GM19372 (cell line): ENCODE data around the gene CACNB2.

Experiments
- ATAC-seq: cut with Tn5 transposase; IDR thresholded peaks from one replicate; pipeline ENCODE4 v1.9.1; 2021; ENCODE audit warnings: mild to moderate bottlenecking, low read depth, moderate library complexity; ENCODE audit not compliant: unreplicated experiment

CACNB2 gene

DNA sequence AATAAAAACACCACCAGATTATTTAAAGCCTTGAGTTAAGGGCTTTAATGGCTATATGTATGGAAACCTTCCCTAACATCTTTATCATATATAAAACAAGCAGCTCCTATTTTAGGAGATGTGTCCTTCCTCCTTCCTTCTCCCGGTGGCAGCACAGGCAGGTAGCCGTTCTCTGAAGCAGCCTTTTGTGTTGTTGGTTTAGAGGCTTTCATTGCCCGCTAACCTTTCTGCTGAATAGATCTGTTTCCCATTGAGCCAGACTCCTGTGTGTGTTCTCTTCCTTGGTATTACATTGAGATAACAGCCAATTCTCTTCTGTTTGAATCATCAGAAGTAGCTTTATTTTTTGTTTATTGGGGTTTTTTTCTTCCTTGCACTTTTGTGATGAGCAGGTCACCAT is 131.3 kb downstream of the CACNB2 start:
- no peak for ATAC-seq

DNA sequence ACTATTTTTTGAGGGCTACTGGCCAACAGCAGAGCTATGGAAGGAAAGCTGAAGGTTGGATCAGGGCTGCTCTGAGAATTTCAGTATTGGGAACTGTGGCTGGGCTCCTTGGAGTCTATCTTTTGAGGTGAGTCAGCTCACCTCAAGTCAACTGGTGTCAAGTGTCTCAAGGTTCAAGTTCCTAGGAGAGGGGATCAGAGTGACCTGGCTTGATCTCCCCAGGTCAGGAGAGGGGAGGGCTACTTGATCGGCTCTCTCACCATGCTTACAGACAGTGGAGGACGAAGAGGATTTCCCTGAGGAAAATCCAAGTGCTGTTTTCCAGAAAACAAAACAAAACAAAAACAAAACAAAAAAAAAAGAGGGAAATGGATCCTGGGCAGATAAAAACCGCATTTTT is 132.8 kb downstream of the CACNB2 start:
- no peak for ATAC-seq

DNA sequence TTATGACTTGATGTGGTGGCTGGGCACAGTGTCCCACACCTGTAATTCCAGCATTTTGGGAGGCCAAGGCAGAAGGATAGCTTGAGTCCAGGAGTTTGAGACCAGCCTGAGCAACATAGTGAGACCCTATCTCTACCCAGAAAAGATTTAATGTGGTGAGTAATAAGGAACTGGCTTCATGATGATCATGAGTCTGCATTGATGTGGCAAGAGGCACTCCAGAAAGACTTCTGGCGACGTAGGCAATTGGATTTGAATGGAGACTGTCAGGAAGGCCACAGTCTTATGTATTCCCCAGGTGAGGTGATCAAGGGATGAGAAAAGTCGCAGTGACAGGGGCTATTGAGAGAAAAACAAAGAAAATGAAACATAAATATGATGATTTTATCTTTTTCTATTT is 138.0 kb downstream of the CACNB2 start:
- no peak for ATAC-seq

DNA sequence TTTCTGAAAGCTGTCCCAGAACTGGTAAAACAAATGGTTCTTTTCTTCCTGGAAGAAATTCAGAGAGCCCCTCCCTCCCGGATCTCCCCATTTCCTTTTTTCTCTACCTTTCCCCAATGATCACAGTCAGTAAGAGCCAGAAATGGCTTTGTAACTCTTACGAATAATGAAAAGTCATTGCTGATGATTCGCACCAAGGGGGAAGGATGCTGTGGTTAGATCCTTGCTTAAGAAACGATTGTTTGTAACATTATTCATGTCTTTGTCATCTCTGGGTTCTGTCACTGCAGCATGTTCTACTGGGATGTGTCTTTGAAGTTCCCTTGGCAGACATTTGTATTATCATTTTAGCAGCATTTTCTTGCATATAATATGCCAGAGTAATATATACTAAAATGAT is 138.9 kb downstream of the CACNB2 start:
- ATAC-seq: no peak

DNA sequence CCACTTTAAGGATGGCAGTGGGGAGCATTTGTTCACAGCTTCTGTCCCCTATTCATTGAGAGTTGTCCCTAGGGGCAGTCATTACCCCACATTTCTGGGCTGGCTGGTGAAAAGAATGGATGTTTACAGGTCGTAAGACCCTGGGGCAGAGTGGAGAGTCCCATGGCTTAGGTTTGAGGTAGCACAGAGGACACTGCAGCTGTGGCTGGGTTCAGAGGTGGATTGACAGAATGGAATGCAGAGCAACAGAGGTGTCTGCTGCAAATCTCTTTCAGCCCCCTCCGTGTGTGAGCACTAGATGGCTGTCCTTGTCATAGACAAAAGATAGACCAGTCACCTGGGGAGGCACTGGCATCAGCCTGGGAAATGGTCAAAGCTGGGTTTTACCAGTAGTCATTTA is 141.9 kb downstream of the CACNB2 start:
- ATAC-seq: no peak

DNA sequence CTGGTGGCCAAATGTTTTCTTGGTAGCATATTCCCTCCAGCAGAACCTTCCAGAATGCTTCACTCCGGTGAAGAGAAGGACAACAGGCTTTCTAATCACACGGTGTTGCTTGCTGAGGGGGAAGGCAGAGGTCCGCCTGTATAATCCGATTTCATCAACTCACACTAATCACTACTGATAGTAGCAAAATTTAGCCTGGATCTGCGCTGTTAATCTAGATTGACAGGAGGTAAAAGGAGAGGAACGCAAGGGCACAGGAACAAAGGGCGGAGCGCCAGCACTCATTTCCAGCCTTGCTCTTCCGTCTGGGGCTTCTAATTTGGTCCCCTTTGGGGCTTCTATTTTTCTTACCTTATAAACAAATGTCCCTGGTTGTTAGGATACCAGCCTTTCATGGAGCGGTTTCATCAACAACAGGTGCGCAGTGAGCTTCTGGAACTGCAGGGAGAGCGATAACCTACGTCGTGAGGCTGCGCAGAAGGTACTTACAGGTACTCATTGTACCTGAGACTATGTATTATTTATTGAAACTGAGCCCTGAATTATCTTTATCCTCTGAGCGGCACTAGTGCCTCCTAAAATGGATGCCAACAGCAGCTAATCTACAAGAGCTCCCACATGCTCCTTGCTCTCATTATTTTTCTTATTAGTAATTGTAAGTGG is 150.6 kb downstream of the CACNB2 start:
- ATAC-seq: no peak

DNA sequence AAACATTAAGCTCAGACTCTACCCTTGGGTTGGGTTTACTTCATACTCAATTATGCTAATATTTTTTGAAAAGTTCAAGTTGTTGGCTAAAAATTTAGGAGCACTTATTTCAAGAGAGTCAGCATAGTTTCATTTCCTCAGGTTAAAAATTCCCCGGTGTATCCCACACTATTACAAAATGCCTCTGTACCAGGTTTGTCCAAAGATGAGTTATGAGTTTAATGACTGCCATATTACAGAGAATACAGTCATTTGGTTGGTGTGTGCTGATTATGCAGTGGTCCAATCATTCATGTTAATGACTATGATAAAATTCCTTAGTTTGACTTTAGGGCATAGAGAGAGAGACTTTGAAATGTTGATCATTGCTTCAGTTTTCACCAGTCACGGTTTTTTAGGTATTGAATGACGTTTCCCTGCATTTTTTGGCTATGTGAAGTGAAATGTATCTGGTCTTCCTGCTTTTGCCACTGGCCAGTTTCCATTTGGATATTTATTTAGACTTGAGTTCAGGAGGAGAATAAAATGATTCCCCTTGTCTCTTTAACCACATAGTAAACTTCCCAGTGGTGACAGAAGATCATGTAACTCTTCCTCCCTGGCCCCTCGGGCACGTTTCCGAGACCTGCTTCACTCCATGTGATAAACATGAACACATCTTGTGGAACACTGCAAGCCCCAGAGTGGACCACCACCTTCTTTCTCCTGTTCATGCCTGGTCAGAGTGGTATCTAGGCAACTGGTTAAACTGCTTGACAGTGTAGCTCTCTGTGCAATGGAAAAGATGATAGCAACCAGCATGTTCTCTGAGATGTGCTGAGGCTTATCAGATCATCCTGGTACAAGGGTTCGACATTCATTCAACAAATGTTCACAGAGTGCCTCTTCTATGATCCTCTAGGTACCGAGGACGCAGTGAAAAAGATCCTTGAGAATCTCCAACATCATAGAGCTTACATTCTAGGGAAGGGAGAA is 153.6 kb downstream of the CACNB2 start:
- ATAC-seq: no peak

DNA sequence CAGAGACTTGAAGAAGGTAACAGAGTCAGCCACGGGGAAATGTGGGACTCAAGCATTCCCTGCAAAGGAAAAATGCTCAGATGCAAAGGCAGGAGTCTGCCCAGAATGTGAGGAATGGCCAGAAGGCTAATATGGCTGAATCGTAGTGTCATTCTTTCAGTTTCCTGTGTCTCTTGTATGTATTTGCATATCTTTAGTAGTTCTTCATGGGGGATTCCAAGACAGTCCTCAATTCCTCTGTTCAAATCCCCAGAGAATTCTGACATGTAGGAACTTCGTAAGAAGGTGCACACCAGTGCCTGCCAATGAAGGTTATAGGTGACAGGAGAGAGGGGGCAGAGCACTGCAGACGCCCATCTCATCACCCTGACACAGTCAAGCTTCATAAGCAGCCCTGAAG is 154.4 kb downstream of the CACNB2 start:
- ATAC-seq: no peak

DNA sequence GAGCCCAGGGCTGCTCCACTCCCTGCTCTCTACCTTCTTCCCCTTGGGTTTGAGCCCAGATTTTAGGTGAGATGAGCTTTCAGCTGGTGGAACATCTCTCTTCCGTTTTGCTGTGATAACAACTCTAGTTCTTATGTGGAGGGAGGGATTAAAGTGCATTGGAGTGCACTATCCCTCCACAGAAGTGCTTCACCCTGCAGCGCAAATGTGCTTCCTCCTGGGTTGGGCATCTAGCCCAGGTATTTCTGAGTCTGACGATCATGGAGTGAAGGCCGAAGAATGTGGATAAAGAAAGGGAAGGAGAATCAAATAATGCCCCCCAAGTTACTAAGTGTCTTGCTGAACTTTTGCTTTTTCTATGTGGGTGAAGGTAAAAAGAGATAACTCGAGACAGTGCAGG is 157.4 kb downstream of the CACNB2 start:
- ATAC-seq: no peak

DNA sequence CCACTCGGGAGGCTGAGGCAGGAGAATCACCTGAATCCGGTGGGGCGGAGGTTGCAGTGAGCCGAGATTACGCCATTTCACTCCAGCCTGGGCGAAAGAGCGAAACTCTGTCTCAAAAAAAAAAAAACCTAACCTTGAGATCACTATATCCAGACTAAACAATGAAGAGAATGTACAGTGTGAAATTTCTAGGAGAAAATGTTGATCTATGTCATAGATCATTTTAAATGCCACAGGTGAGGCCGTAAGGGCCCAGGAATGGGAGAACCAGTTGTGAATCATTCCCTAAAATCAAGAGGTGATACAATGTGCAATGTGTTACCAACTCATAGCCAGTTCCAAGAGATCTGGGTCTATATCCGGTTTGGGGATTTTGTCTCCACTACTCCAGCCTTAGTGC is 158.0 kb downstream of the CACNB2 start:
- ATAC-seq: no peak

DNA sequence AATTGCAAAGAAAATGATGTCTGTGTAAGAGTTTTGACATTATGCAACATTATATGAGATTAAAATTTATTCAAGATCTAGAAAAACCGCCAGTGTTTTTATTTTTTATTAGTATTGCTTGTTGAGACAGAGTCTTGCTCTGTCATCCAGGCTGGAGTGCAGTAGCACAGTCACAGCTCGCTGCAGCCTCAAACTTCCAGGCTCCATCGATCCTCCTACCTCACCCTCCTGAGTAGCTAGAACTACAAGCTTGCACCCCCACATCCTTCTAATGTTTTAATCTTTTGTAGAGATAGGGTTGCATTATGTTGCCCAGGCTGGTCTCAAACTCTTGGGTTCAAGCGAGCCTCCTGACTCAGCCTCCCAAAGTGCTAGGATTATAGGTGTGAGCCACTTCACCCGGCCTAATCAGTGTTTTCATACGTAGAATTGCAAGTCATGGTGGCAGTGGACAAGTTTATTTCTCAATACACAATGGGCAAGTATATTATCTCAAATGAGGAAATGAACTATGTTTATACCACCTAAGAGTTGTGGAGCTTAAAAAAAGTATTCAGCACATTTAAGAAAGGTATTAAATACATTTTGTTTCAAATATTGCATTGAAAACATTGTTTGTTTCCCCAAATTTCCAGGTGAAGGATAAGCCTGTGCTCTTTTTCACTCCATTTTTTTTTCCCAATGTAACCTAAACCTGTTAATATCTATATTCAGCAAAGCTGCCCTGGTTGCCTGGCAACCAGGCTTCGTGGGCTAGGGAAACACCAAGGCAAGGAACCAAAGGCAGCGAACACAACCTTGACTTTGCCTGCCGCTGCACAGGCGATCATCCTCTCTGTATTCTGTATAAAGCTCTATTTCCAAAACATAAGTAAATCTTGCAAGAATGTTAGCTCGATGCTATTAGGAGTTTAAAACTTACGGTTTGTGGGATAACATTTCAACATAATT is 163.9 kb downstream of the CACNB2 start:
- ATAC-seq: no peak

DNA sequence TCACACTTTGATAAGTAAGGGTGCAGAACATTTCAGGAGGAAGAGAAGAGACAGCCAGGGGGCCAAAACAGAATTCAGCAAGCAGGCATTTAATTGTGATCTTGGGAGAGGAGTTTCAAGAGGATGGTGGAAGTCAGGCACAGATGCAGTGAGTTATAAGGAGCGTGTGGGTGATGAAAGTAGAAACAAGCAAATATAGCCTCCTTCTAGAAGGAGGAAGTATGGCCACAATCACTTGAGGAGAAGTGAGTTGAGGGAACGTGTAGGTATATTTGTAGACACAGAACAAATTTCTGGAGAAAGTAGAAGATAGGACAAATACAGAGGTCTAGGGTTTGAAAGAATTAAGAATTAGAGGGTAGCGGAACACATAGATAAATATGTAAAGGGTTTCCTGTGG is 165.8 kb downstream of the CACNB2 start:
- ATAC-seq: no peak

DNA sequence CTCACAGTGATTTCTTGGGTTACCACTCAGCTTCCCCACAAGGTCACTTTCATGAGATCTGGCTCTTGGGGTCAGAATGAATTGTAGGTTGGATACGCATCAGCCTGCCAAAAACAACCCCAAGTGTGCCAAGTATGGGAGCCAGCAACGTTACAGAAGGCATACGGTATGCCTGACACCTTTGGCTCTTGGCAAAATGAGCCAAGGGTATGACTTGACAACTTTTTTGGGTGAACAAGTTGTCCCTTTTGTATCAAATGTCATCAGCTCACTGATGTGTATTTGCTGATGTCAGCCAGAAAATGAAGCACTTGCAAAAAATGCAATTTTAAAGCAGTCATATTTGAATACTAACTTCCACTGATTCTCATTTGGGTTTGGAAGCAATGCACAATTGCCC is 168.4 kb downstream of the CACNB2 start:
- ATAC-seq: no peak

DNA sequence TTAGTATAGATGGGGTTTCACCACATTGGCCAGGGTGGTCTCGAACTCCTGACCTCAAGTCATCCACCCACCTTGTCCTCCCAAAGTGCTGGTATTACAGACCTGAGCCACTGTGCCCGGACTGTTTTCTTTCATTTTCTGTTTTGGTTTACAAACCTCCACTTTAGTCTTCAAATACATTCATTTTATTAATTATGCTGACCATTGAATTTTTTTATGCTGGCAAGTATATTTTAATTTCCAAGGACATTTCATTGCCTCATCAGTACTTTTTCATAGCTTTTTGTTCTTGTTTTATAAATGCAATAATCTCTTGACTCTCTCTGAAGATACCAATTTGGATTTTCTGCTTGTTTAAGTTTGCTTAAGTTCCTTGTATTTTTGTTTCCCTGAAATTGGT is 170.5 kb downstream of the CACNB2 start:
- ATAC-seq: no peak

DNA sequence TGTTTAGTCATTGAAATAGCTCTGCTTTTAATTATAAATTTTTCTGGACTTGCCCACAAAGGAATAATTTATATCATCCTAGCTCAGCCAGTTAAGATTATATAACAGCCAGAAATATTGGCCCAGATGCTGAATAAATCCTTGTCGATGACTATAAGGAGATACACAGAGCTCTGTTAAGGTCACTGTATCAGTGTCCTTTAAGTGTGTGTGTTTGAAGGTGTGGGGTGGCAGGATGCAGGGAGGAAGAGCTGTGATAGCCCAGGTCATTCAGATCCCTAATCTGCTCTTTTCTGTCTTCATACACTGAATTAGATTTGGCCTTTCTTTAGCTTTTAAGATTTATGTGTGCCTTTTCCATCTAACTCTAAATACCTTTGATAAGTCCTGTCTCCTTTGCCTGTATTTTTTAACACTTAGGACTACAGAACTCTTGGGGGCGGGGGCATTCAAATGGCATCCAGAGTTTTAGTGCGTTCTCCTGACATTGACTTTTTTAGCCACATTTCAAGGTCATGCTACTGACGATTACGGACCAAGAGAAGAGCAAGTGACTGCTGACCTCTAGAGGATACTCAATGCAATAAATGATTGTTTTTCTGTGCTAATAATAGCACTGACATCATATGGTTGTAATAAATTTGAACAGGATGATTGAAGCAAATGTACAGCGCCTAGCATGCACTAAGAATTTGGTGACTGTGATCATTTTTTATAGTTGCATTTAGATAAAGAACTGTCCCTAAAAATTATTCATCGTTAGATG is 172.3 kb downstream of the CACNB2 start:
- ATAC-seq: peak; percentile 77

DNA sequence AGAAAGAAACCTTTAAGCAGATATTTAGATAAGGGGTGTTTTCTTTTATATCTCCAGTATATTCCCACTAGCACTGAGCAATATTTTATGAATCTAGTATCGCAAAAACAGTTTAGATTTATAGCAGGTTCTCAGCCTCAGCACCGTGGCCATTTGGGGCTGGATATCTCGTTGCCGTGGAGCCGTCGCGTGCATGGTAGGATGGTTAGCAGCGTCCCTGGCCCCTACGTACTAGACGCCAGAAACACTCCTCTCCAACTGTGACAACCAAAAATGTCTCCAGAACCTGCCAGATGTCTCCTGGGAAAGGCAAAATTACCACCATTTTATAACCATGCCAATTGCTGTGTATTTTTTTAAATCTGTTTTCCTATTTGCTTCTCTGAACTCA is 172.9 kb downstream of the CACNB2 start:
- no peak for ATAC-seq

DNA sequence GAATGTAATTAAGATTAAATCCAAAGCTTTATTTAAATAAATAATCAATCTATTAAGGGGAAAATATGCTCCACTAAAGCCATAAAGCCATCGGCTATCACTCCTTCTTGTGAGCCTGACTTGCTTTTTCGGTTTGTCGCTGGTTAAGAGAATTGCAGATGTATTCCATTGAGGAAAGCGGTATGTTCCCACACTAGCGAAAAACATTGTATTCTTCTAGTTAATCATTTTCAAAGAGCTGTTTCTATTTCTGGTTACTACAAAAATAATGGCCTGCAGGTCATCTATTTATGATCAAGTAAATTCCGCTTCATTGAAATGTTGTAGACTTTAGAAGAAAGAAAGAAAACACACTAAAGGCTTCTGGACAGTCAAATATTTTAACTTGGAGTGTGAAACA is 173.4 kb downstream of the CACNB2 start:
- ATAC-seq: no peak

DNA sequence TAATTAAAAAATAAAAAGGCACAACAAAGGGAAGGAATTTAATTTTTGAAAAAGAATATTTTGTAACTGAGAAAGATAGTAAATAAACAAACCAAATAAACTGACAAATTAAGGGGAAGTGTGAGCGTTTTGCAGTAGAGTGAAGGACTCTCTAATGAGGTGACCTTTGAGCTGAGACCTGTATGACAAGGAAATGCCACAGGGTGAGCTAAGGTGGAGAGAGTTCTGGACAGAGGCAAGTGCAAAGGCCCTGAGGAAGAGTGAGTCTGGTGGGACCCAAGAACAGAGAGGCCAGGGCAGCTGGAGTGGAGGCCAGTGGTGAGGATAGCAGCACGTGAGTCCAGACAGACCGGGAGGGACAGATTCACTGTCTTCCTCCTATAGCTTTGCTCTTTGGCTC is 179.4 kb downstream of the CACNB2 start:
- no peak for ATAC-seq

DNA sequence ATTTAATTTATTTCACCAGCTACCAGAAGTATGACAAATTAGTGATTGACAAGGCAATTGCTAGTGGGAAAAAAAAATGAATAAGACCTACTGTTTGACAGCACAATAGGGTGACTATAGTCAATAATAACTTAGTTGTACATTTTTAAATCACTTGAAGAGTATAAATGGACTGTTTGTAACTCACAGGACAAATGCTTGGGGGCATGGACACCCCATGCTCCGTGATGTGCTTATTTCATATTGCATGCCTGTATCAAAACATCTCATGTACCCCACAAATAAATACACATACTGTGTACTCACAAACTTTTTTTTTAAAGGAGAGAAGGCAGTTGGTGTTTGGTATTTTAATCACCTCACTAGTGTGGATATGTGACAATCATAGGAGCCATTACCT is 181.1 kb downstream of the CACNB2 start:
- no peak for ATAC-seq

DNA sequence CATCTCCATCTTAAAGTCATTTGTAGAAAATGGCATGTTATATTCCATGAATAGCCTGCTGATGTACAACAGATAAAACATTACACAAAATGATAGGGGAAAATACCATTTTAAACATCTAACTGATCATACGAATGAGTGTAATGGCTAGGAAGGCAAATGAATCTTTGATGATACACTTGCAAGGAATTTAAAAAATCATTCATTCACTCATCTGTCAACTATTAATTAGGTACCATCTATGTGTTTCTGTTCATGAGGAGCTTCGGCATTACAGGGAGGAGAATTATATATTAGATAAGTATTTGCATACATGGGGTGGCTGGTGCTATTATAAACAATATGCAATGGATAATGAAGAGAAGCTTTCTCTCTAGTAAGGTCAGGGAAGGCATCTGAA is 183.7 kb downstream of the CACNB2 start:
- ATAC-seq: no peak
